PC-3 (cell line): ENCODE data around the gene PARVA.

Experiments used
- EZH2phosphoT487 ChIP-seq: fragments of 300-600 bp; sonication (generic); IDR thresholded peaks from 2 replicates; pipeline ENCODE4 v1.6.1; 2018; ENCODE audit warnings: mild to moderate bottlenecking, antibody characterized with exemption, low read length, borderline replicate concordance
- TF ChIP-seq, protein P1 (sequence below): fragments of 300-600 bp; sonication (generic); conservative IDR thresholded peaks from 2 replicates; pipeline ENCODE4 v1.5.1; 2017; ENCODE audit warnings: antibody characterized with exemption, low read depth, mild to moderate bottlenecking, low read length

- TF ChIP-seq, protein P1, sequence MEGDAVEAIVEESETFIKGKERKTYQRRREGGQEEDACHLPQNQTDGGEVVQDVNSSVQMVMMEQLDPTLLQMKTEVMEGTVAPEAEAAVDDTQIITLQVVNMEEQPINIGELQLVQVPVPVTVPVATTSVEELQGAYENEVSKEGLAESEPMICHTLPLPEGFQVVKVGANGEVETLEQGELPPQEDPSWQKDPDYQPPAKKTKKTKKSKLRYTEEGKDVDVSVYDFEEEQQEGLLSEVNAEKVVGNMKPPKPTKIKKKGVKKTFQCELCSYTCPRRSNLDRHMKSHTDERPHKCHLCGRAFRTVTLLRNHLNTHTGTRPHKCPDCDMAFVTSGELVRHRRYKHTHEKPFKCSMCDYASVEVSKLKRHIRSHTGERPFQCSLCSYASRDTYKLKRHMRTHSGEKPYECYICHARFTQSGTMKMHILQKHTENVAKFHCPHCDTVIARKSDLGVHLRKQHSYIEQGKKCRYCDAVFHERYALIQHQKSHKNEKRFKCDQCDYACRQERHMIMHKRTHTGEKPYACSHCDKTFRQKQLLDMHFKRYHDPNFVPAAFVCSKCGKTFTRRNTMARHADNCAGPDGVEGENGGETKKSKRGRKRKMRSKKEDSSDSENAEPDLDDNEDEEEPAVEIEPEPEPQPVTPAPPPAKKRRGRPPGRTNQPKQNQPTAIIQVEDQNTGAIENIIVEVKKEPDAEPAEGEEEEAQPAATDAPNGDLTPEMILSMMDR = no peak
- no peak for TF ChIP-seq EZH2phosphoT487
These were observed 27.1 kb downstream of the PARVA start for GRCh38 chr11:12404436-12404835.
